ENCODE data around the gene ANKS6.

The ANKS6 gene

GRCh38 chr9:98790842-98791607 is 5.3 kb downstream of the ANKS6 start:
- peak; percentile 95 for DNase-seq

- DNase-seq, result no peak
Measured at GRCh38 chr9:98790134-98790841, 6.1 kb downstream of the ANKS6 start.

GRCh38 chr9:98789483-98790133 is 6.7 kb downstream of the ANKS6 start:
- DNase-seq, result no peak

- DNase-seq, result no peak
Measured at GRCh38 chr9:98787766-98788335, 8.5 kb downstream of the ANKS6 start.

GRCh38 chr9:98786750-98787510 is 9.4 kb downstream of the ANKS6 start:
- no peak for DNase-seq

GRCh38 chr9:98784831-98785806 is 11.2 kb downstream of the ANKS6 start:
- DNase-seq, result no peak

GRCh38 chr9:98783518-98784226 is 12.7 kb downstream of the ANKS6 start:
- no peak for DNase-seq

- no peak for DNase-seq
Measured at GRCh38 chr9:98781588-98782383, 14.6 kb downstream of the ANKS6 start.

- no peak for DNase-seq
Measured at GRCh38 chr9:98780059-98780749, 16.2 kb downstream of the ANKS6 start.

GRCh38 chr9:98778711-98779530 is 17.4 kb downstream of the ANKS6 start:
- DNase-seq, result no peak

- no peak for DNase-seq
Measured at GRCh38 chr9:98778251-98778650, 18.1 kb downstream of the ANKS6 start.

GRCh38 chr9:98777618-98778017 is 18.7 kb downstream of the ANKS6 start:
- no peak for DNase-seq

- peak; percentile 62 for DNase-seq
Measured at GRCh38 chr9:98775831-98776441, 20.4 kb downstream of the ANKS6 start.

- no peak for DNase-seq
Measured at GRCh38 chr9:98774746-98775145, 21.6 kb downstream of the ANKS6 start.

GRCh38 chr9:98773721-98774120 is 22.6 kb downstream of the ANKS6 start:
- no peak for DNase-seq

- no peak for DNase-seq
Measured at GRCh38 chr9:98772364-98773155, 23.8 kb downstream of the ANKS6 start.
